Transverse colon (tissue), 3 donors: Measurements from ENCODE around the gene DNAH3.

Experiments
- CTCF ChIP-seq, 5 experiments: fragments of 200-600 bp in 3 of 5; fragments of 450-650 bp in 2 of 5; sonication (generic) in 3 of 5; IDR thresholded peaks; 1 replicate in 2 of 5; 2 replicates in 3 of 5; pipeline ENCODE4 v1.5.1; 2016 to 2017; ENCODE audit warnings: antibody characterized with exemption in 5 of 5, inconsistent platforms in 3 of 5, mild to moderate bottlenecking in 2 of 5, moderate library complexity in 1 of 5
- POLR2A ChIP-seq: fragments of 450-650 bp; IDR thresholded peaks from one replicate; pipeline ENCODE4 v1.6.1; 2016; ENCODE audit warnings: antibody characterized with exemption, mild to moderate bottlenecking, moderate library complexity

GRCh38 chr16:21162661-21163151 lies 12.1 kb upstream of the DNAH3 start:
- no peak for TF ChIP-seq POLR2A
- no peak for TF ChIP-seq CTCF (IDR thresholded peaks at IDR 0.05)
